Astrocyte of the spinal cord (primary cell): ENCODE measurements around the gene LINGO4.

ENCODE experiments used
- DNase-seq: peaks from one replicate; pipeline ENCODE4 v3.0.0; 2011; ENCODE audit warnings: low read depth, low spot score
- H3K4me3 ChIP-seq: 2 replicates; pipeline ENCODE4 v1.5.1; 2011; ENCODE audit warnings: low read depth, mild to moderate bottlenecking, low read length, moderate library complexity
- CTCF ChIP-seq: IDR thresholded peaks from 2 replicates; pipeline ENCODE4 v1.5.1; 2012; ENCODE audit warnings: low read depth, mild to moderate bottlenecking, low read length, inconsistent platforms
- in situ Hi-C: cut with HindIII; loops from 2 replicates; pipeline ENCODE4 v1.10.0; 2017; ENCODE audit warnings: low sequenced_read_pairs

LINGO4 gene

GRCh38 chr1:151849126-151849525, 43.9 kb upstream of the LINGO4 start:
- TF ChIP-seq CTCF, result no peak
- H3K4me3 ChIP-seq, result no peak overlapping the region
- in situ Hi-C loops, result no loop called here
- no peak for DNase-seq

GRCh38 chr1:151847867-151848596, 42.8 kb upstream of the LINGO4 start:
- no peak overlapping the region for H3K4me3 ChIP-seq
- TF ChIP-seq CTCF, result no peak
- in situ Hi-C loops, result no loop called here
- DNase-seq, result no peak

- H3K4me3 ChIP-seq, result no peak overlapping the region
- no peak for DNase-seq
- in situ Hi-C loops, result no loop called here
- TF ChIP-seq CTCF, result no peak
Observed at GRCh38 chr1:151846686-151847237, 41.5 kb upstream of the LINGO4 start.

- H3K4me3 ChIP-seq, result no peak overlapping the region
- in situ Hi-C loops, result no loop called here
- peak; percentile 41 for DNase-seq
- TF ChIP-seq CTCF, result no peak
Observed at GRCh38 chr1:151846062-151846568, 40.9 kb upstream of the LINGO4 start.

- in situ Hi-C loops, result no loop called here
- H3K4me3 ChIP-seq, result no peak overlapping the region
- no peak for DNase-seq
- no peak for TF ChIP-seq CTCF
Observed at GRCh38 chr1:151843398-151843797, 38.2 kb upstream of the LINGO4 start.

- in situ Hi-C loops, result no loop called here
- peak; percentile 74 for DNase-seq
Observed at GRCh38 chr1:151841141-151841540, 35.9 kb upstream of the LINGO4 start.

More at GRCh38 chr1:151841141-151841540, 35.9 kb upstream of the LINGO4 start:
- no peak for TF ChIP-seq CTCF
- H3K4me3 ChIP-seq, result no peak overlapping the region
